Common myeloid progenitor, CD34-positive (primary cell): ENCODE measurements around the gene PIAS3.
"Not testable (repeated sequence)": the region's sequence is repeated elsewhere in the genome, so short reads cannot be mapped to it uniquely, and the experiment has no call there.

Experiments
- CTCF ChIA-PET: fragments of 350-600 bp; sonication (Branson Sonifier 250); formaldehyde crosslinking; loops from one replicate; lab custom pipeline; 2021; ENCODE audit warnings: antibody characterized with exemption; lab: Charles Lee
- POLR2A ChIA-PET: fragments of 350-600 bp; sonication (Branson Sonifier 250); formaldehyde crosslinking; loops from one replicate; lab custom pipeline; 2021; ENCODE audit warnings: antibody characterized with exemption; lab: Charles Lee
- DNase-seq, 3 donors: peaks; one replicate each; pipeline versions ENCODE4 v3.0.0 to v3.0.0-alpha.2; 2013
- H3K27ac ChIP-seq, 2 experiments: 1 replicate in 1 of 2; 2 replicates in 1 of 2; pipeline ENCODE4 v1.7.0; 2013; ENCODE audit warnings: inconsistent platforms in 2 of 2, low read length in 2 of 2, mild to moderate bottlenecking in 2 of 2, low read depth in 1 of 2, moderate library complexity in 1 of 2; ENCODE audit not compliant: severe bottlenecking in 2 of 2, insufficient read depth in 1 of 2, poor library complexity in 1 of 2
- H3K27me3 ChIP-seq, 5 experiments: replicated peaks in 2 of 5; 1 replicate in 3 of 5; 2 replicates in 2 of 5; pipeline versions ENCODE4 v1.6.1 to v1.7.0; 2013; ENCODE audit warnings: low read length in 4 of 5, mild to moderate bottlenecking in 2 of 5, moderate library complexity in 2 of 5, inconsistent platforms in 1 of 5; ENCODE audit not compliant: insufficient read depth in 5 of 5, control insufficient read depth in 4 of 5
- H3K36me3 ChIP-seq, 4 experiments: 1 replicate in 2 of 4; 2 replicates in 2 of 4; pipeline versions ENCODE4 v1.6.1 to v1.7.0; 2013; ENCODE audit warnings: low read length in 3 of 4, control low read depth in 1 of 4, mild to moderate bottlenecking in 1 of 4; ENCODE audit not compliant: control insufficient read depth in 4 of 4, insufficient read depth in 4 of 4
- H3K4me1 ChIP-seq, 4 experiments: 1 replicate in 3 of 4; 2 replicates in 1 of 4; pipeline versions ENCODE4 v1.6.1 to v1.7.1; 2013; ENCODE audit warnings: low read length in 3 of 4, mild to moderate bottlenecking in 3 of 4, control low read depth in 1 of 4, inconsistent platforms in 1 of 4, moderate library complexity in 1 of 4; ENCODE audit not compliant: control insufficient read depth in 4 of 4, insufficient read depth in 4 of 4; ENCODE audit errors: control extremely low read depth in 1 of 4
- H3K4me3 ChIP-seq, 7 experiments: 1 replicate in 4 of 7; 2 replicates in 3 of 7; pipeline versions ENCODE4 v1.5.1 to v1.7.0; 2013; ENCODE audit warnings: mild to moderate bottlenecking in 7 of 7, low read length in 6 of 7, moderate library complexity in 6 of 7, inconsistent platforms in 2 of 7, low read depth in 2 of 7, control low read depth in 1 of 7; ENCODE audit not compliant: insufficient read depth in 4 of 7, control insufficient read depth in 1 of 7; ENCODE audit errors: extremely low read depth in 1 of 7
- H3K9me3 ChIP-seq, 5 experiments: 1 replicate in 4 of 5; 2 replicates in 1 of 5; pipeline versions ENCODE4 v1.6.1 to v1.7.1; 2013; ENCODE audit warnings: low read length in 4 of 5, mild to moderate bottlenecking in 2 of 5, inconsistent platforms in 1 of 5, low read depth in 1 of 5, moderate library complexity in 1 of 5; ENCODE audit not compliant: control insufficient read depth in 4 of 5, insufficient read depth in 2 of 5; ENCODE audit errors: control extremely low read depth in 1 of 5
- WGBS: methylation state at CpG from one replicate; pipeline ENCODE4 v1.1.5; 2013; ENCODE audit not compliant: insufficient coverage; 5-methylcytosine and 5-hydroxymethylcytosine counted together

PIAS3 gene

GRCh38 chr1:145818095-145818494 is 40.8 kb downstream of the PIAS3 start:
- H3K27ac ChIP-seq, CTCF ChIA-PET, POLR2A ChIA-PET, H3K27me3 ChIP-seq, H3K36me3 ChIP-seq, H3K9me3 ChIP-seq, H3K4me3 ChIP-seq, H3K4me1 ChIP-seq: not testable (repeated sequence)
- no CpG with 5 or more reads among the region's 6 CpGs for WGBS
- peak in 1 of 3 donors; percentile 31 for DNase-seq

DNA sequence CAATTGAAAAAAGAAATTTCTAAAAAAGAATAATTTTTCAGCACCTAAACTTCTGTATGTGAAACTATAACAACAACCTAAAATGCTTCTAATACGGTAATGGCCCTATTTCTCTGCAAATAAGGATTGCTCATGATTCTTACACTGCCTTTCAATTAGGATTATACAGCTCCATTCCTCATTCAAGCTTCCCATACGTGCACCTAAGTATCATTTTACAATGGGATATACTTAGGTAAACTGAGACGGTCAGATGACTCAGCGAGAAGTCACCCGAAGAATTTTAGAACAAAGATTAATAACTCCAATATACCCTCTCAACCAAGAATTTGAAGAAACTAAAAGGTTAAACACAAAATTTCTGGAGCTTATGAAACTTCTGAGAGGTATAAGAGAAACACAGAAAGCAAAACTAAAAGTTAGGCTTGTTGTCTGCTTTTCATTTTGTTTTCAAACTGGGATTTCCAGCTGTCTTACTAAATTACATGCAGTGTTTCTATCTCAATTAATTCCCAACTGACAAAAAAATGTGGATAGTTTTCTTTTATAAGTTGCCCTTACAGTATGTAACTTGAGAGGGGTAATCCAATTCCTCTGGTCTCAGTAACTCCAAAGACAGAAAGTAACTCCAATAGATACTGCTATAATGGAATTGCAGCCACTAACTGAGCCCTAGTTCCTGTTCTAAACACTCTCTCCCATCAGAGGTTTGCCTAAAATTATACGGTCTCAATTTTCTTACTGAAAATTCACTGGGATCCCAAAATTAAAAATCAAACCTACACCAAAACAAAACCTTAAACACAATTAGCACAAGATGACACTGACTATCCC is 45.7 kb downstream of the PIAS3 start:
- H3K27ac ChIP-seq, DNase-seq, CTCF ChIA-PET, H3K27me3 ChIP-seq, POLR2A ChIA-PET, H3K9me3 ChIP-seq, H3K4me1 ChIP-seq, H3K4me3 ChIP-seq, H3K36me3 ChIP-seq: not testable (repeated sequence)
- WGBS, result no CpG with 5 or more reads among the region's 6 CpGs

- no peaks in the 10 kb centered on the region for H3K27me3 ChIP-seq
- H3K9me3 ChIP-seq, result no peaks in the 10 kb centered on the region
- H3K4me3 ChIP-seq, result no peak overlapping the region
- POLR2A ChIA-PET, result no interaction called here
- peaks cover 0 to 4% (median 0%) of the 10 kb centered on the region in 4 experiments for H3K36me3 ChIP-seq
- no peak for DNase-seq
- H3K27ac ChIP-seq, result no peak overlapping the region
- CTCF ChIA-PET, result interaction anchor here (1.7 kb wide), 2 partner anchors 19 to 39 kb away, joined by 5 read pairs; partner anchors contain the start of gene NUDT17
- WGBS, result 100% methylated on average over 4 of the region's 7 CpGs
- peaks cover 2 to 11% (median 9%) of the 10 kb centered on the region in 4 experiments for H3K4me1 ChIP-seq
Measured at GRCh38 chr1:145806844-145807243, 52.0 kb downstream of the PIAS3 start.

DNA sequence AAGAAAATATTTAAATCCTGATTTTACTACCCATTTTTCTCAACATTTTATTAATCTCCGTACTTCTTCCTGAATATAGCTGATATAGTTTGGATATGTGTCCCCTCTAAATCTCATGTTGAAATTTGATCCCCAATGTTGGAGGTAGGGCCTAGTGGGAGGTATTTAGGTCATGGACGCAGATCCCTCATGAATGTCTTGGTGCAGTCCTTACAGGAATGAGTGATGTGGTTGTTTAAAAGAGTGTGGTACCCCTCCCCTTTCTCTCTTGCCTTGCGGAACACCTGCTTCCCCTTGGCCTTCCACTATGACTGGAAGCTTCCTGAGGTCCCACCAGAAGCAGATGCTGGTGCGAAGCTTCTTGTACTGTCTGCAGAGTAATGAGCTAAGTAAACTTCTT is 52.5 kb downstream of the PIAS3 start:
- Histone ChIP-seq H3K9me3 (no peaks in the 10 kb centered on the region), H3K27me3 (no peaks in the 10 kb centered on the region), H3K4me1 (peaks cover 2 to 11% (median 9%) of the 10 kb centered on the region in 4 experiments), H3K4me3 (no peak overlapping the region), H3K27ac (no peak overlapping the region), H3K36me3 (peaks cover 0 to 4% (median 0%) of the 10 kb centered on the region in 4 experiments)
- no peak for DNase-seq
- CTCF ChIA-PET, result interaction anchor here (1.7 kb wide), 2 partner anchors 20 to 39 kb away, joined by 5 read pairs; partner anchors contain the start of gene NUDT17
- POLR2A ChIA-PET, result no interaction called here
- WGBS, result 100% methylated on average over 2 of the region's 4 CpGs

DNA sequence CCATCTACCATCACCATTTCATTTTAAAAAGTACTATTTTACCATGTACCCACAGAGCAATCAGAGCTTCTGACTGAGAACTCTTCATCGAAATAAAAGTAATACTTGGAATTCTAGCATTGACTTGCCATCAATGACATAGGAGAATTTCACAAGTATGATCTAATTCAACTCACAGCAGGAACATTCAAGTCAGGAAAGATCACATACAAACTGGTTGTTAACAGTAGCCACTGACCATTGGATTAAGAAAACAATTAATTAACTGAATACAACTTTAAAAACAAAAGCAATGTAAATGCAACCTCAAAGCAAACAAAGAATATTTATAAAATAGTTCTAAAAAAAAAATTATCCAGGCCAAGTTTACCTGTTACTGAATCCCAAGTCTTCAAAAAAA is 53.8 kb downstream of the PIAS3 start:
- ChIA-PET CTCF (no interaction called here), POLR2A (no interaction called here)
- Histone ChIP-seq H3K36me3 (peaks cover 0 to 4% (median 0%) of the 10 kb centered on the region in 4 experiments), H3K27ac (no peak overlapping the region), H3K4me1 (peaks cover 2 to 15% (median 9%) of the 10 kb centered on the region in 4 experiments), H3K9me3 (no peaks in the 10 kb centered on the region), H3K4me3 (no peak overlapping the region), H3K27me3 (no peaks in the 10 kb centered on the region)
- DNase-seq, result no peak
- 100% methylated on average over 1 of the region's 1 CpG for WGBS

GRCh38 chr1:145804235-145805045 is 54.4 kb downstream of the PIAS3 start:
- no peaks in the 10 kb centered on the region for H3K27me3 ChIP-seq
- H3K4me1 ChIP-seq, result peaks cover 2 to 15% (median 9%) of the 10 kb centered on the region in 4 experiments
- ChIA-PET POLR2A (interaction anchor here (0.7 to 0.8 kb wide), 2 partner anchors 15 to 21 kb away, joined by 3 read pairs; no protein-coding TSS in a partner anchor), CTCF (interaction anchor here (1.0 to 2.6 kb wide), 4 partner anchors 19 to 46 kb away, joined by 3 to 10 read pairs (median 4); partner anchors contain the start of gene NUDT17)
- no peak overlapping the region for H3K27ac ChIP-seq
- H3K36me3 ChIP-seq, result peaks cover 0 to 4% (median 0%) of the 10 kb centered on the region in 4 experiments
- peak in 2 of 3 donors; percentile 28 to 34 for DNase-seq
- no peaks in the 10 kb centered on the region for H3K9me3 ChIP-seq
- H3K4me3 ChIP-seq, result no peak overlapping the region
- no CpG with 5 or more reads among the region's 3 CpGs for WGBS
